SK-N-SH (cell line): Measurements from ENCODE around the gene HCRTR2. TPM values are rescaled to one million over a fixed set of nuclear protein-coding genes. Genes with fewer than 3 reads are reported as not detected.

ENCODE experiments used
- CTCF ChIA-PET: fragments of 300-600, 350-600 bp; formaldehyde crosslinking; extraction: SDS; loops from one replicate; lab custom pipeline; 2021; lab: Yijun Ruan, JAX
- POLR2A ChIA-PET: fragments of 350-600 bp; sonication (Branson Sonifier 250); formaldehyde crosslinking; extraction: SDS; loops from one replicate; lab custom pipeline; 2020; ENCODE audit warnings: antibody characterized with exemption, inconsistent platforms; lab: Yijun Ruan, JAX
- DNase-seq: peaks from one replicate; pipeline ENCODE4 v3.0.0; 2012
- H2AFZ ChIP-seq: fragments of 200-600 bp; sonication (generic); 2 replicates; pipeline ENCODE4 v1.8.1; 2016; ENCODE audit warnings: antibody characterized with exemption, mild to moderate bottlenecking, low read depth
- H3F3A ChIP-seq: fragments of 200-600 bp; sonication (generic); replicated peaks from 2 replicates; pipeline ENCODE3; 2016; ENCODE audit warnings: antibody characterized with exemption, mild to moderate bottlenecking; ENCODE audit not compliant: insufficient read depth
- H3K27ac ChIP-seq, 2 experiments: fragments of 200-500 bp in 1 of 2; fragments of 200-600 bp in 1 of 2; sonication (Bioruptor generic) in 1 of 2; sonication (generic), shearing (Covaris generic) in 1 of 2; 2 replicates each; pipeline versions ENCODE4 v1.5.1 to v1.6.1; 2014 to 2016; ENCODE audit warnings: low read depth in 2 of 2, inconsistent platforms in 1 of 2, low read length in 1 of 2, mild to moderate bottlenecking in 1 of 2, mixed read lengths in 1 of 2
- H3K27me3 ChIP-seq: fragments of 200-600 bp; sonication (generic), shearing (Covaris generic); 2 replicates; pipeline ENCODE4 v1.6.1; 2016; ENCODE audit warnings: mixed run types; ENCODE audit not compliant: insufficient read depth
- H3K36me3 ChIP-seq, 2 experiments: fragments of 200-500 bp in 1 of 2; fragments of 200-600 bp in 1 of 2; sonication (Bioruptor generic) in 1 of 2; sonication (generic) in 1 of 2; replicated peaks in 1 of 2; 2 replicates each; pipeline versions ENCODE3 to v1.5.1; 2014 to 2016; ENCODE audit warnings: low read length in 1 of 2, mild to moderate bottlenecking in 1 of 2; ENCODE audit not compliant: insufficient read depth in 2 of 2, control insufficient read depth in 1 of 2
- H3K4me1 ChIP-seq, 2 experiments: fragments of 200-500 bp in 1 of 2; fragments of 200-600 bp in 1 of 2; sonication (Bioruptor generic) in 1 of 2; sonication (generic), shearing (Covaris generic) in 1 of 2; 2 replicates each; pipeline versions ENCODE4 v1.5.1 to v1.6.1; 2014 to 2016; ENCODE audit warnings: low read depth in 1 of 2, low read length in 1 of 2, mixed run types in 1 of 2; ENCODE audit not compliant: insufficient read depth in 2 of 2, control insufficient read depth in 1 of 2
- H3K4me2 ChIP-seq: fragments of 200-600 bp; sonication (generic), shearing (Covaris generic); 2 replicates; pipeline ENCODE4 v1.6.1; 2017; ENCODE audit warnings: mixed run types
- H3K4me3 ChIP-seq, 2 experiments: fragments of 200-500 bp in 1 of 2; fragments of 200-600 bp in 1 of 2; sonication (Bioruptor generic) in 1 of 2; sonication (generic), shearing (Covaris generic) in 1 of 2; 2 replicates each; pipeline versions ENCODE4 v1.5.1 to v1.8.1; 2014 to 2016; ENCODE audit warnings: low read depth in 2 of 2, inconsistent platforms in 1 of 2, low read length in 1 of 2, mild to moderate bottlenecking in 1 of 2, mixed read lengths in 1 of 2, moderate library complexity in 1 of 2
- H3K79me2 ChIP-seq: fragments of 200-600 bp; sonication (generic); 2 replicates; pipeline ENCODE4 v1.8.1; 2017; ENCODE audit warnings: mild to moderate bottlenecking; ENCODE audit not compliant: insufficient read depth
- H3K9ac ChIP-seq: fragments of 200-600 bp; sonication (generic); 2 replicates; pipeline ENCODE4 v1.6.1; 2017; ENCODE audit warnings: mixed run types
- H3K9me2 ChIP-seq: fragments of 200-600 bp; sonication (generic); 2 replicates; pipeline ENCODE4 v1.6.1; 2017; ENCODE audit warnings: mixed run types
- H3K9me3 ChIP-seq: fragments of 200-600 bp; sonication (generic); 2 replicates; pipeline ENCODE4 v1.6.1; 2017; ENCODE audit warnings: mixed run types, mild to moderate bottlenecking, moderate library complexity
- H4K20me1 ChIP-seq: fragments of 200-600 bp; sonication (generic); 2 replicates; pipeline ENCODE4 v1.6.1; 2017; ENCODE audit warnings: mild to moderate bottlenecking, mixed run types; ENCODE audit not compliant: insufficient read depth
- CHD2 ChIP-seq: fragments of 150-350 bp; IDR thresholded peaks from 2 replicates; pipeline ENCODE4 v1.6.1; 2018; ENCODE audit warnings: low read length; ENCODE audit not compliant: partially characterized antibody
- ELF1 ChIP-seq: IDR thresholded peaks from 2 replicates; pipeline ENCODE4 v1.4.0; 2012
- EP300 ChIP-seq, 2 experiments: IDR thresholded peaks; 2 replicates each; pipeline versions ENCODE4 v1.4.0 to v1.6.1; 2012; ENCODE audit warnings: borderline replicate concordance in 1 of 2, low read depth in 1 of 2, low read length in 1 of 2
- EZH2phosphoT487 ChIP-seq: fragments of 200-600 bp; sonication (generic); IDR thresholded peaks from 2 replicates; pipeline ENCODE4 v1.6.1; 2017; ENCODE audit warnings: low read depth, mixed run types, mild to moderate bottlenecking, antibody characterized with exemption, moderate library complexity, borderline replicate concordance
- FOSL2 ChIP-seq: IDR thresholded peaks from 2 replicates; pipeline ENCODE4 v1.4.0; 2012; ENCODE audit warnings: low read depth, mild to moderate bottlenecking, moderate library complexity, borderline replicate concordance
- FOXM1 ChIP-seq: IDR thresholded peaks from 2 replicates; pipeline ENCODE4 v1.4.0; 2012; ENCODE audit warnings: low read depth, mild to moderate bottlenecking
- GABPA ChIP-seq: IDR thresholded peaks from 2 replicates; pipeline ENCODE4 v1.4.0; 2012; ENCODE audit warnings: low read depth, mild to moderate bottlenecking
- MEF2A ChIP-seq: IDR thresholded peaks from 2 replicates; pipeline ENCODE4 v1.4.0; 2012; ENCODE audit warnings: low read depth, borderline replicate concordance
- MXI1 ChIP-seq: IDR thresholded peaks from 2 replicates; pipeline ENCODE4 v1.6.1; 2012; ENCODE audit warnings: mild to moderate bottlenecking, low read depth, low read length, improper control_type of control experiment
- NFIC ChIP-seq: IDR thresholded peaks from 2 replicates; pipeline ENCODE4 v1.4.0; 2012; ENCODE audit warnings: borderline replicate concordance
- RAD21 ChIP-seq: IDR thresholded peaks from 2 replicates; pipeline ENCODE4 v1.6.1; 2012; ENCODE audit warnings: mild to moderate bottlenecking, low read length
- RXRA ChIP-seq: IDR thresholded peaks from 2 replicates; pipeline ENCODE4 v1.4.0; 2012; ENCODE audit warnings: low read depth, mild to moderate bottlenecking, borderline replicate concordance
- TAF1 ChIP-seq: IDR thresholded peaks from 2 replicates; pipeline ENCODE4 v1.6.1; 2012; ENCODE audit warnings: low read depth, mild to moderate bottlenecking, low read length, moderate library complexity, borderline replicate concordance
- TCF12 ChIP-seq: IDR thresholded peaks from 2 replicates; pipeline ENCODE4 v1.4.0; 2012
- TEAD4 ChIP-seq: IDR thresholded peaks from 2 replicates; pipeline ENCODE4 v1.4.0; 2012; ENCODE audit warnings: mild to moderate bottlenecking, borderline replicate concordance; ENCODE audit not compliant: insufficient read depth
- YY1 ChIP-seq: IDR thresholded peaks from 2 replicates; pipeline ENCODE4 v1.4.0; 2012; ENCODE audit warnings: low read depth, mild to moderate bottlenecking
- WGBS: methylation state at CpG from one replicate; pipeline ENCODE4 v1.1.6; 2017; ENCODE audit warnings: low lambda C conversion rate; 5-methylcytosine and 5-hydroxymethylcytosine counted together
- polyA plus RNA-seq, 3 experiments: library from polyadenylated mRNA; depleted of rRNA; stranded (reverse); fragments of >200 nt; gene quantifications; 2 replicates each; pipeline ENCODE4 v1.2.3, GENCODE V29; 2012
- TF ChIP-seq, protein P1 (sequence below): IDR thresholded peaks from 2 replicates; pipeline ENCODE4 v1.4.0; 2012; ENCODE audit warnings: low read depth, borderline replicate concordance
- TF ChIP-seq, protein P2 (sequence below): IDR thresholded peaks from 2 replicates; pipeline ENCODE4 v1.4.0; 2012; ENCODE audit warnings: low read depth, borderline replicate concordance
- TF ChIP-seq, protein P3 (sequence below): fragments of 150-350 bp; IDR thresholded peaks from 2 replicates; pipeline ENCODE4 v1.6.1; 2017; ENCODE audit warnings: antibody characterized with exemption, low read length, low read depth, borderline replicate concordance

Gene HCRTR2
- polyA plus RNA-seq, 1 of the 3 experiments (the other 2 are of a cell fraction): not detected

DNA sequence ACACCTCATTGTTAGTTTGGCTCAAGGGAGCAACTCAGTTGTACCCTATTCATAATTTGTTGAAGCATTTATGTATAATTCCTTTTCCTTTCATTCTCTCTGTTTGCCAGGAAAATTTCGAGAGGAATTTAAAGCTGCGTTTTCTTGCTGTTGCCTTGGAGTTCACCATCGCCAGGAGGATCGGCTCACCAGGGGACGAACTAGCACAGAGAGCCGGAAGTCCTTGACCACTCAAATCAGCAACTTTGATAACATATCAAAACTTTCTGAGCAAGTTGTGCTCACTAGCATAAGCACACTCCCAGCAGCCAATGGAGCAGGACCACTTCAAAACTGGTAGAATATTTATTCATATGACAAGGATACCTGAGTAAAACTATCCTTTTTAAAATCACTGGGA, 107.8 kb downstream of the HCRTR2 start:
- POLR2A ChIA-PET: no interaction called here
- CTCF ChIA-PET: interaction anchor here (0.8 to 2.9 kb wide), 2 partner anchors 673 to 1010 kb away, joined by 3 to 7 read pairs; no protein-coding TSS in a partner anchor
- 33% methylated on average over 6 of the region's 6 CpGs for WGBS
- TF ChIP-seq, protein P1, sequence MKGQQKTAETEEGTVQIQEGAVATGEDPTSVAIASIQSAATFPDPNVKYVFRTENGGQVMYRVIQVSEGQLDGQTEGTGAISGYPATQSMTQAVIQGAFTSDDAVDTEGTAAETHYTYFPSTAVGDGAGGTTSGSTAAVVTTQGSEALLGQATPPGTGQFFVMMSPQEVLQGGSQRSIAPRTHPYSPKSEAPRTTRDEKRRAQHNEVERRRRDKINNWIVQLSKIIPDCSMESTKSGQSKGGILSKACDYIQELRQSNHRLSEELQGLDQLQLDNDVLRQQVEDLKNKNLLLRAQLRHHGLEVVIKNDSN: no peak
- no peak for TF ChIP-seq YY1
- Histone ChIP-seq H3K79me2 (no peaks in the 10 kb centered on the region), H3K4me3 (no peak overlapping the region), H3K36me3 (no peaks in the 10 kb centered on the region), H3K27me3 (no peaks in the 10 kb centered on the region), H3K4me1 (peaks cover 0 to 3% of the 10 kb centered on the region in 2 experiments; a peak in 1 of 4 replicates), H3K4me2 (no peak overlapping the region), H3K9me3 (no peaks in the 10 kb centered on the region), H3K27ac (no peak overlapping the region), H3K9ac (no peak overlapping the region), H4K20me1 (no peaks in the 10 kb centered on the region), H2AFZ (no peak overlapping the region), H3K9me2 (no peaks in the 10 kb centered on the region), H3F3A (no peaks in the 10 kb centered on the region)
- DNase-seq: no peak

DNA sequence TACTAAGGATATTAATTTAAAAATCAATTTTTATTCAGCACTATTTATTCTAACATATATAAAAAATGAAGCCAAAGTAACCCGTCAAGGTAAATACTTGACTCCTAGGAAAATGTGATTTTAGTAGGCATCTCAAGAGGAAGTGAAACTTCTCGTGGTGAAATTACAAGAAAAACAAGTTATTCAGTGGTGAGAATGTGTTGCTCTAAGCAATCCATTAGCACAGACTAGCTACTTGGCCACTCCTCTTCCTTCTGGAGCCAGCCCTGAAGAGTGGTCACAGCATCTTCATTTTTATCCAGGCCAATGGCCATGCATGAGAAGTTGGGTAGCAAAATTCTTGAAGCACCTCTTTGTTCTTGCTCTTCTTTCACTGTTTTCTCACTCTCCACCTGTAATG, 112.5 kb downstream of the HCRTR2 start:
- Histone ChIP-seq H3K27me3 (no peaks in the 10 kb centered on the region), H4K20me1 (no peaks in the 10 kb centered on the region), H3K4me3 (no peak overlapping the region), H3K9ac (no peak overlapping the region), H3F3A (no peaks in the 10 kb centered on the region), H2AFZ (no peak overlapping the region), H3K79me2 (no peaks in the 10 kb centered on the region), H3K4me1 (no peaks in the 10 kb centered on the region), H3K36me3 (no peaks in the 10 kb centered on the region), H3K4me2 (no peak overlapping the region), H3K27ac (no peak overlapping the region), H3K9me2 (no peaks in the 10 kb centered on the region), H3K9me3 (no peaks in the 10 kb centered on the region)
- TF ChIP-seq MEF2A (no peak), ELF1 (no peak), RAD21 (no peak), YY1 (no peak), FOSL2 (no peak), MXI1 (no peak), CHD2 (no peak), RXRA (no peak), TAF1 (no peak), TCF12 (no peak), EP300 (IDR thresholded peaks at IDR 0.05; ENCODE audit: borderline replicate concordance in 1 of 2, low read depth in 1 of 2, low read length in 1 of 2) (no peak), EZH2phosphoT487 (no peak), NFIC (no peak), GABPA (no peak), TEAD4 (no peak), FOXM1 (no peak)
- TF ChIP-seq, protein P2, sequence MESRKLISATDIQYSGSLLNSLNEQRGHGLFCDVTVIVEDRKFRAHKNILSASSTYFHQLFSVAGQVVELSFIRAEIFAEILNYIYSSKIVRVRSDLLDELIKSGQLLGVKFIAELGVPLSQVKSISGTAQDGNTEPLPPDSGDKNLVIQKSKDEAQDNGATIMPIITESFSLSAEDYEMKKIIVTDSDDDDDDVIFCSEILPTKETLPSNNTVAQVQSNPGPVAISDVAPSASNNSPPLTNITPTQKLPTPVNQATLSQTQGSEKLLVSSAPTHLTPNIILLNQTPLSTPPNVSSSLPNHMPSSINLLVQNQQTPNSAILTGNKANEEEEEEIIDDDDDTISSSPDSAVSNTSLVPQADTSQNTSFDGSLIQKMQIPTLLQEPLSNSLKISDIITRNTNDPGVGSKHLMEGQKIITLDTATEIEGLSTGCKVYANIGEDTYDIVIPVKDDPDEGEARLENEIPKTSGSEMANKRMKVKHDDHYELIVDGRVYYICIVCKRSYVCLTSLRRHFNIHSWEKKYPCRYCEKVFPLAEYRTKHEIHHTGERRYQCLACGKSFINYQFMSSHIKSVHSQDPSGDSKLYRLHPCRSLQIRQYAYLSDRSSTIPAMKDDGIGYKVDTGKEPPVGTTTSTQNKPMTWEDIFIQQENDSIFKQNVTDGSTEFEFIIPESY: no peak
- TF ChIP-seq, protein P3, sequence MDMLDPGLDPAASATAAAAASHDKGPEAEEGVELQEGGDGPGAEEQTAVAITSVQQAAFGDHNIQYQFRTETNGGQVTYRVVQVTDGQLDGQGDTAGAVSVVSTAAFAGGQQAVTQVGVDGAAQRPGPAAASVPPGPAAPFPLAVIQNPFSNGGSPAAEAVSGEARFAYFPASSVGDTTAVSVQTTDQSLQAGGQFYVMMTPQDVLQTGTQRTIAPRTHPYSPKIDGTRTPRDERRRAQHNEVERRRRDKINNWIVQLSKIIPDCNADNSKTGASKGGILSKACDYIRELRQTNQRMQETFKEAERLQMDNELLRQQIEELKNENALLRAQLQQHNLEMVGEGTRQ: no peak
- TF ChIP-seq, protein P1: no peak
- 23% methylated on average over 2 of the region's 2 CpGs for WGBS
- POLR2A ChIA-PET: no interaction called here
- CTCF ChIA-PET: interaction anchor here (1.5 to 3.1 kb wide), 2 partner anchors 9 to 11 kb away, joined by 4 to 18 read pairs; no protein-coding TSS in a partner anchor
- DNase-seq: no peak
